ENCODE data around the gene PCDH10. TPM values are rescaled to one million over a fixed set of nuclear protein-coding genes. Genes with fewer than 3 reads are reported as not detected.

Gene PCDH10
- total and polyA plus RNA-seq, 2 of the 4 experiments (the other 2 are of a cell fraction): 0.90 to 2.0 TPM

- Histone ChIP-seq H2AK9ac (replicated peaks; ENCODE audit: low read depth, low read length, poor library complexity) (no peak overlapping the region), H3K4ac (ENCODE audit: low read depth, low read length) (no peak overlapping the region), H2BK5ac (ENCODE audit: low read depth, low read length, poor library complexity, severe bottlenecking) (no peak overlapping the region), H2AK5ac (ENCODE audit: low read depth, low read length) (no peak overlapping the region), H3K56ac (ENCODE audit: extremely low read depth, insufficient read depth, low read length) (no peak overlapping the region), H3K14ac (replicated peaks; ENCODE audit: low read depth, low read length) (no peak overlapping the region), H4K20me1 (ENCODE audit: insufficient read depth, low read length) (no peaks in the 10 kb centered on the region), H3K9me3 (ENCODE audit: control insufficient read depth, insufficient read depth, low read length) (no peaks in the 10 kb centered on the region), H3K9me1 (ENCODE audit: insufficient read depth, low read length) (no peaks in the 10 kb centered on the region), H3K23ac (ENCODE audit: low read depth, low read length) (no peak overlapping the region), H4K8ac (ENCODE audit: low read depth in 2 of 2, low read length in 2 of 2) (no peak overlapping the region), H3K27me3 (ENCODE audit: control insufficient read depth, insufficient read depth, low read length) (no peaks in the 10 kb centered on the region), H3K4me2 (ENCODE audit: low read depth, low read length) (no peak overlapping the region), H4K91ac (ENCODE audit: insufficient read depth, low read depth, low read length) (no peak overlapping the region), H4K5ac (ENCODE audit: low read depth, low read length) (no peak overlapping the region), H3K9ac (ENCODE audit: low read depth, low read length) (no peak overlapping the region), H3K79me1 (ENCODE audit: low read depth in 1 of 2, low read length in 2 of 2) (no peaks in the 10 kb centered on the region), H2BK20ac (ENCODE audit: low read depth, low read length) (no peak overlapping the region), H2AFZ (replicated peaks; ENCODE audit: low read length, poor library complexity) (no peak overlapping the region), H2BK15ac (ENCODE audit: low read depth, low read length) (no peak overlapping the region), H3K4me1 (ENCODE audit: control insufficient read depth, insufficient read depth, low read length) (no peaks in the 10 kb centered on the region), H3K36me3 (ENCODE audit: control insufficient read depth, insufficient read depth, low read length) (no peaks in the 10 kb centered on the region), H3K18ac (ENCODE audit: low read depth, low read length) (no peak overlapping the region), H3K27ac (ENCODE audit: insufficient read depth, low read length) (no peak overlapping the region), H2BK120ac (ENCODE audit: low read depth, low read length) (no peak overlapping the region), H3K4me3 (ENCODE audit: insufficient read depth, low read depth, low read length) (no peak overlapping the region)
- dilution Hi-C loops (cut with HindIII; ENCODE audit: low sequenced_read_pairs, unreplicated experiment) (no loop called here), intact Hi-C loops (cut with micrococcal nuclease) (no loop called here), in situ Hi-C loops (cut with MboI; ENCODE audit: low sequenced_read_pairs) (no loop called here)
- DNase-seq: no peak
- no peak for ATAC-seq (ENCODE audit: low read depth)
- 90% methylated on average over 2 of the region's 6 CpGs; no CpG with 5 or more reads in 1 of the 2 experiments for WGBS, 2 experiments (ENCODE audit: extremely low coverage in 2 of 2, insufficient read length in 1 of 2)
- no TSS peak for BruUV-seq (replicated peaks)
- POLR2A ChIA-PET (ENCODE audit: unreplicated experiment): no interaction called here
- CTCF ChIA-PET: no interaction called here
- no peak for TF ChIP-seq FOS (IDR thresholded peaks at IDR 0.05; ENCODE audit: low read depth, low read length)
- TF ChIP-seq NFE2L2 (IDR thresholded peaks at IDR 0.05; ENCODE audit: low read depth, low read length): no peak
- no peak for TF ChIP-seq SMC3 (IDR thresholded peaks at IDR 0.05; ENCODE audit: low read depth, low read length)
- no peak for TF ChIP-seq MXI1 (IDR thresholded peaks at IDR 0.05; ENCODE audit: borderline replicate concordance, low read depth, low read length)
- no peak for TF ChIP-seq CEBPB (IDR thresholded peaks at IDR 0.05; ENCODE audit: low read depth, low read length)
- TF ChIP-seq RCOR1 (IDR thresholded peaks at IDR 0.05; ENCODE audit: insufficient replicate concordance, low read length): no peak
- TF ChIP-seq, protein P1, sequence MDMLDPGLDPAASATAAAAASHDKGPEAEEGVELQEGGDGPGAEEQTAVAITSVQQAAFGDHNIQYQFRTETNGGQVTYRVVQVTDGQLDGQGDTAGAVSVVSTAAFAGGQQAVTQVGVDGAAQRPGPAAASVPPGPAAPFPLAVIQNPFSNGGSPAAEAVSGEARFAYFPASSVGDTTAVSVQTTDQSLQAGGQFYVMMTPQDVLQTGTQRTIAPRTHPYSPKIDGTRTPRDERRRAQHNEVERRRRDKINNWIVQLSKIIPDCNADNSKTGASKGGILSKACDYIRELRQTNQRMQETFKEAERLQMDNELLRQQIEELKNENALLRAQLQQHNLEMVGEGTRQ (IDR thresholded peaks at IDR 0.05; ENCODE audit: low read depth, low read length): no peak
- no peak for TF ChIP-seq BHLHE40 (IDR thresholded peaks at IDR 0.05; ENCODE audit: low read depth, low read length)
- no peak for TF ChIP-seq RAD21 (IDR thresholded peaks at IDR 0.05; ENCODE audit: low read length)
- TF ChIP-seq CHD1 (IDR thresholded peaks at IDR 0.05; ENCODE audit: low read depth, low read length): no peak
Observed at GRCh38 chr4:133102043-133102442, 47.1 kb upstream of the PCDH10 start.
